ENCODE results near the gene SOX6.

Gene SOX6

GRCh38 chr11:16018931-16019330 lies 337.4 kb downstream of the SOX6 start:
- Histone ChIP-seq H3K4me3 (ENCODE audit: low read length in 2 of 2) (no peak overlapping the region), H3K9ac (ENCODE audit: low read length in 2 of 2) (no peak overlapping the region), H3K27me3 (ENCODE audit: control insufficient read depth in 1 of 2, insufficient read depth in 2 of 2, low read length in 2 of 2) (peaks cover 0 to 3% of the 10 kb centered on the region in 2 donors), H3K9me3 (ENCODE audit: control insufficient read depth in 2 of 2, low read length in 2 of 2) (no peaks in the 10 kb centered on the region), H3K4me1 (ENCODE audit: control insufficient read depth, insufficient read depth, low read length) (no peaks in the 10 kb centered on the region), H3K27ac (ENCODE audit: low read length) (no peak overlapping the region), H3K36me3 (ENCODE audit: control insufficient read depth in 2 of 2, insufficient read depth in 2 of 2, low read length in 2 of 2) (no peaks in the 10 kb centered on the region)

GRCh38 chr11:16016468-16016829 lies 339.9 kb downstream of the SOX6 start:
- Histone ChIP-seq H3K27ac (ENCODE audit: low read length) (no peak overlapping the region), H3K9me3 (ENCODE audit: control insufficient read depth in 2 of 2, low read length in 2 of 2) (no peaks in the 10 kb centered on the region), H3K27me3 (ENCODE audit: control insufficient read depth in 1 of 2, insufficient read depth in 2 of 2, low read length in 2 of 2) (no peaks in the 10 kb centered on the region), H3K4me1 (ENCODE audit: control insufficient read depth, insufficient read depth, low read length) (no peaks in the 10 kb centered on the region), H3K9ac (ENCODE audit: low read length in 2 of 2) (no peak overlapping the region), H3K36me3 (ENCODE audit: control insufficient read depth in 2 of 2, insufficient read depth in 2 of 2, low read length in 2 of 2) (no peaks in the 10 kb centered on the region), H3K4me3 (ENCODE audit: low read length in 2 of 2) (no peak overlapping the region)

- no peaks in the 10 kb centered on the region for H3K36me3 ChIP-seq (ENCODE audit: control insufficient read depth in 2 of 2, insufficient read depth in 2 of 2, low read length in 2 of 2)
- H3K27me3 ChIP-seq (ENCODE audit: control insufficient read depth in 1 of 2, insufficient read depth in 2 of 2, low read length in 2 of 2), result no peaks in the 10 kb centered on the region
- no peak overlapping the region for H3K27ac ChIP-seq (ENCODE audit: low read length)
These were observed 340.4 kb downstream of the SOX6 start for GRCh38 chr11:16015741-16016467.

GRCh38 chr11:16013649-16014275 lies 342.6 kb downstream of the SOX6 start:
- Histone ChIP-seq H3K9me3 (ENCODE audit: control insufficient read depth in 2 of 2, low read length in 2 of 2) (no peaks in the 10 kb centered on the region), H3K4me3 (ENCODE audit: low read length in 2 of 2) (no peak overlapping the region), H3K36me3 (ENCODE audit: control insufficient read depth in 2 of 2, insufficient read depth in 2 of 2, low read length in 2 of 2) (no peaks in the 10 kb centered on the region), H3K27me3 (ENCODE audit: control insufficient read depth in 1 of 2, insufficient read depth in 2 of 2, low read length in 2 of 2) (no peaks in the 10 kb centered on the region), H3K9ac (ENCODE audit: low read length in 2 of 2) (no peak overlapping the region), H3K27ac (ENCODE audit: low read length) (no peak overlapping the region), H3K4me1 (ENCODE audit: control insufficient read depth, insufficient read depth, low read length) (no peaks in the 10 kb centered on the region)

More at GRCh38 chr11:16015741-16016467, 340.4 kb downstream of the SOX6 start:
- no peak overlapping the region for H3K9ac ChIP-seq (ENCODE audit: low read length in 2 of 2)
- no peaks in the 10 kb centered on the region for H3K9me3 ChIP-seq (ENCODE audit: control insufficient read depth in 2 of 2, low read length in 2 of 2)
- no peak overlapping the region for H3K4me3 ChIP-seq (ENCODE audit: low read length in 2 of 2)
- H3K4me1 ChIP-seq (ENCODE audit: control insufficient read depth, insufficient read depth, low read length), result no peaks in the 10 kb centered on the region

GRCh38 chr11:16013242-16013641 lies 343.1 kb downstream of the SOX6 start:
- no peaks in the 10 kb centered on the region for H3K4me1 ChIP-seq (ENCODE audit: control insufficient read depth, insufficient read depth, low read length)
- H3K4me3 ChIP-seq (ENCODE audit: low read length in 2 of 2), result no peak overlapping the region
- no peaks in the 10 kb centered on the region for H3K27me3 ChIP-seq (ENCODE audit: control insufficient read depth in 1 of 2, insufficient read depth in 2 of 2, low read length in 2 of 2)
- no peak overlapping the region for H3K9ac ChIP-seq (ENCODE audit: low read length in 2 of 2)
- no peaks in the 10 kb centered on the region for H3K9me3 ChIP-seq (ENCODE audit: control insufficient read depth in 2 of 2, low read length in 2 of 2)
- H3K36me3 ChIP-seq (ENCODE audit: control insufficient read depth in 2 of 2, insufficient read depth in 2 of 2, low read length in 2 of 2), result no peaks in the 10 kb centered on the region
- H3K27ac ChIP-seq (ENCODE audit: low read length), result no peak overlapping the region

GRCh38 chr11:16012125-16012751 lies 344.1 kb downstream of the SOX6 start:
- Histone ChIP-seq H3K9ac (ENCODE audit: low read length in 2 of 2) (no peak overlapping the region), H3K27ac (ENCODE audit: low read length) (no peak overlapping the region), H3K9me3 (ENCODE audit: control insufficient read depth in 2 of 2, low read length in 2 of 2) (no peaks in the 10 kb centered on the region), H3K4me3 (ENCODE audit: low read length in 2 of 2) (no peak overlapping the region), H3K4me1 (ENCODE audit: control insufficient read depth, insufficient read depth, low read length) (no peaks in the 10 kb centered on the region), H3K27me3 (ENCODE audit: control insufficient read depth in 1 of 2, insufficient read depth in 2 of 2, low read length in 2 of 2) (no peaks in the 10 kb centered on the region), H3K36me3 (ENCODE audit: control insufficient read depth in 2 of 2, insufficient read depth in 2 of 2, low read length in 2 of 2) (no peaks in the 10 kb centered on the region)

GRCh38 chr11:16011396-16011795 lies 344.9 kb downstream of the SOX6 start:
- Histone ChIP-seq H3K27ac (ENCODE audit: low read length) (no peak overlapping the region), H3K9ac (ENCODE audit: low read length in 2 of 2) (no peak overlapping the region), H3K9me3 (ENCODE audit: control insufficient read depth in 2 of 2, low read length in 2 of 2) (no peaks in the 10 kb centered on the region), H3K36me3 (ENCODE audit: control insufficient read depth in 2 of 2, insufficient read depth in 2 of 2, low read length in 2 of 2) (no peaks in the 10 kb centered on the region), H3K4me1 (ENCODE audit: control insufficient read depth, insufficient read depth, low read length) (no peaks in the 10 kb centered on the region), H3K27me3 (ENCODE audit: control insufficient read depth in 1 of 2, insufficient read depth in 2 of 2, low read length in 2 of 2) (no peaks in the 10 kb centered on the region), H3K4me3 (ENCODE audit: low read length in 2 of 2) (no peak overlapping the region)

- Histone ChIP-seq H3K4me1 (ENCODE audit: control insufficient read depth, insufficient read depth, low read length) (no peaks in the 10 kb centered on the region), H3K27me3 (ENCODE audit: control insufficient read depth in 1 of 2, insufficient read depth in 2 of 2, low read length in 2 of 2) (no peaks in the 10 kb centered on the region), H3K36me3 (ENCODE audit: control insufficient read depth in 2 of 2, insufficient read depth in 2 of 2, low read length in 2 of 2) (no peaks in the 10 kb centered on the region), H3K9ac (ENCODE audit: low read length in 2 of 2) (no peak overlapping the region), H3K27ac (ENCODE audit: low read length) (no peak overlapping the region), H3K4me3 (ENCODE audit: low read length in 2 of 2) (no peak overlapping the region), H3K9me3 (ENCODE audit: control insufficient read depth in 2 of 2, low read length in 2 of 2) (no peaks in the 10 kb centered on the region)
These were observed 347.3 kb downstream of the SOX6 start for GRCh38 chr11:16009021-16009420.

GRCh38 chr11:16007514-16007913 lies 348.8 kb downstream of the SOX6 start:
- H3K36me3 ChIP-seq (ENCODE audit: control insufficient read depth in 2 of 2, insufficient read depth in 2 of 2, low read length in 2 of 2), result no peaks in the 10 kb centered on the region
- H3K9me3 ChIP-seq (ENCODE audit: control insufficient read depth in 2 of 2, low read length in 2 of 2), result no peaks in the 10 kb centered on the region
- no peak overlapping the region for H3K4me3 ChIP-seq (ENCODE audit: low read length in 2 of 2)
- no peak overlapping the region for H3K9ac ChIP-seq (ENCODE audit: low read length in 2 of 2)
- H3K27ac ChIP-seq (ENCODE audit: low read length), result no peak overlapping the region
- H3K4me1 ChIP-seq (ENCODE audit: control insufficient read depth, insufficient read depth, low read length), result no peaks in the 10 kb centered on the region
- H3K27me3 ChIP-seq (ENCODE audit: control insufficient read depth in 1 of 2, insufficient read depth in 2 of 2, low read length in 2 of 2), result no peaks in the 10 kb centered on the region

- Histone ChIP-seq H3K27ac (ENCODE audit: low read length) (no peak overlapping the region), H3K4me1 (ENCODE audit: control insufficient read depth, insufficient read depth, low read length) (no peaks in the 10 kb centered on the region), H3K9me3 (ENCODE audit: control insufficient read depth in 2 of 2, low read length in 2 of 2) (no peaks in the 10 kb centered on the region), H3K4me3 (ENCODE audit: low read length in 2 of 2) (no peak overlapping the region), H3K9ac (ENCODE audit: low read length in 2 of 2) (no peak overlapping the region), H3K36me3 (ENCODE audit: control insufficient read depth in 2 of 2, insufficient read depth in 2 of 2, low read length in 2 of 2) (no peaks in the 10 kb centered on the region), H3K27me3 (ENCODE audit: control insufficient read depth in 1 of 2, insufficient read depth in 2 of 2, low read length in 2 of 2) (no peaks in the 10 kb centered on the region)
These were observed 353.4 kb downstream of the SOX6 start for GRCh38 chr11:16002942-16003341.

GRCh38 chr11:16001899-16002426 lies 354.4 kb downstream of the SOX6 start:
- Histone ChIP-seq H3K4me3 (ENCODE audit: low read length in 2 of 2) (no peak overlapping the region), H3K9ac (ENCODE audit: low read length in 2 of 2) (no peak overlapping the region), H3K36me3 (ENCODE audit: control insufficient read depth in 2 of 2, insufficient read depth in 2 of 2, low read length in 2 of 2) (no peaks in the 10 kb centered on the region), H3K9me3 (ENCODE audit: control insufficient read depth in 2 of 2, low read length in 2 of 2) (no peaks in the 10 kb centered on the region), H3K4me1 (ENCODE audit: control insufficient read depth, insufficient read depth, low read length) (no peaks in the 10 kb centered on the region), H3K27me3 (ENCODE audit: control insufficient read depth in 1 of 2, insufficient read depth in 2 of 2, low read length in 2 of 2) (no peaks in the 10 kb centered on the region), H3K27ac (ENCODE audit: low read length) (no peak overlapping the region)
